ENCODE data around the gene APOBEC3B. TPM values are rescaled to one million over a fixed set of nuclear protein-coding genes. Genes with fewer than 3 reads are reported as not detected.

Gene APOBEC3B
- 10 to 100 TPM; 43.9 to 44.3 TPM for total RNA-seq

DNA sequence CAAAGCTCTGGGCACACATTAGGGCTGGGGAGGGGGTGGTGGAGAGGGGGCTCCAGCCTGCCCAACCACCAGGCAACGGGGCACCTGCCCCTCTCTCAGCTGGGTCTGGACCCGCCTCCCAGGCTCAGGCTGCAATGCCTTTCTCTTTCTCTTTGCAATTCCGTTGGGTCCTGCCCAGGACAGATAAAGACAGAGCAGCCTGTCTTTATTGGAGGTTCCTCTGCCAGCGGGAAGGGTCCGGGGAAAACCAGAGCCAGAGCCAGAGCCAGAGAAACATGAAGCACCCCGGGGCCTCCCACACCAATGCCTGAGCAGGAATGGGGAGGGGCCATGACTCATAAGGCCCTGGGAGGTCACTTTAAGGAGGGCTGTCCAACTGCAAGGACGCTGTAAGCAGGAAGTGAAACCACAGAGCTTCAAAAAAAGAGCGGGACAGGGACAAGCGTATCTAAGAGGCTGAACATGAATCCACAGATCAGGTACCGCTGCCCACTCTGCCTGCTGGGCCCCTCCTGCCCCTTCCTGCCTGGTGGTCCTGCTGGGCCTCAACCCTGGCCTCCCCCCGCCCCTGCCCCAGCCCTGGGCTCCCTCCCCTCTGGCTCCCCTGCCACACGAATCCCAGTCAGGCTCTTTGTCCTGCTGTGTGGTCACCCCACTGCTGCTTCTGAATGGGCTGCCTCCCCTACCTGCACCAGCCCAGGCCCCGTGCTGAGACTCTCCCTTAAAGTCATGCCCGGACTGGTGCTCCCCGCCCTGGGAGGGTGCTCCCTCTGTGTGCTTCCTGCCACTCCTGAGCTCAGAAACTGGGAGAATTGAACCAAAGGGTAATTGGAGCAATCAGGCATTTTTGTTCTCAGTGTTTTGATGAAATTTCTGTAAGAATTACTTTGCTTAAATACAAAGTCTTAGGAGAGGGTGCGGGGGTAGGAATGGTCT lies at the start of gene APOBEC3B:
APOBEC3B (plus strand) TSS at position 356 of the 936 bp plus-strand sequence; CDS start at position 463, 107 bp downstream.
- intact Hi-C loops (cut with micrococcal nuclease), result loop anchor here (1.0 to 10.0 kb wide), 2 partner anchors 28 to 227 kb away; partner anchors contain the start of gene SUN2
- Mint-ChIP-seq H3K27ac (peak within 1 kb of the TSS; percentile 83), H3K9me3 (peaks cover 15% of the 10 kb centered on the region), H3K27me3 (no peaks in the 10 kb centered on the region), H3K4me3 (peak within 1 kb of the TSS; percentile 64), H3K36me3 (peaks cover 16% of the 10 kb centered on the region), H3K4me1 (ENCODE audit: low read depth) (peaks cover 55% of the 10 kb centered on the region)
- ChIA-PET CTCF (interaction anchor here (0.6 to 2.3 kb wide), 3 partner anchors 21 to 112 kb away, joined by 3 to 8 read pairs (median 5); no protein-coding TSS in a partner anchor), POLR2A (interaction anchor here (1.1 kb wide), 1 partner anchor 41 kb away, joined by 4 read pairs; no protein-coding TSS in a partner anchor)
- DNase-seq, result peak; percentile 90

DNA sequence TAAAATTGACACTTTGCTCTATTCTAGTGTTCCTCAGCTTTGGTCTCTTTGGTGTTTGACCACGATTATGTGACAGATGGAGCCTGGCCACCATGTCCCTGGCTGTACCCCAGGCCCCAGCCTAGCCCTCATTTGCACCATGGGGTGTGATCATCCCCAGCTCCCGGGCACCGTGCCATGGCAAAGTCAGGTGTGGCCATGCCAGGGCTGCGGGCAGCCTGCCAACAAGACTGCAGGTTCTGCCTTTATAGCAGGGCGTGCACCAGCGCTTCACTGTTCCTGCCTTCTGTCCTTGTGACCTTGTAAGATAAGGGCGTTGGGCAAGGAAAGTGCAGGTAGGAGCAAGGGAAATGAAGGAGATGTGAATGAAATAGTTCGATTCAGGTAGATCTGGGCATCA lies 47.1 kb upstream of the APOBEC3B start:
- peaks cover 19% of the 10 kb centered on the region for H3K27me3 Mint-ChIP-seq
- intact Hi-C loops (cut with micrococcal nuclease), result no loop called here

DNA sequence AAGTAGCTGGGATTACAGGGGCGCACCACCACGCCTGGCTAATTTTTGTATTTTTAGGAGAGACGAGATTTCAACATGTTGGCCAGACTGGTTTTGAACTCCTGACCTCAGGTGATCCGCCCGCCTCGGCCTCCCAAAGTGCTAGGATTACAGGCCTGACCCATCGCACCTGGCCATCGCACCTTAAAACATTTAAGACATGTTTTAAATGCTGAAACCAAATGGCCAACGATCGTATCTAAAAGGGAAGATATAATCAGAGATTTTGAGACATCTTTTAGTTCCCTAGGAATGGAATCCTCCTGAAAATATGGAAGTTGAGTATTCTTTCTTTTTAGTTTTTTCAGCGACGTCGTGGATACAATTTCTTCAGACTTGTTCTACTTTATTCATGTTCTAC lies 46.5 kb upstream of the APOBEC3B start:
- H3K27ac Mint-ChIP-seq, result no peak overlapping the region
- H3K36me3 Mint-ChIP-seq, result no peaks in the 10 kb centered on the region
- CTCF ChIA-PET, result interaction anchor here (1.0 to 1.1 kb wide), 2 partner anchors 8 to 66 kb away, joined by 4 to 6 read pairs; no protein-coding TSS in a partner anchor
- H3K4me1 Mint-ChIP-seq (ENCODE audit: low read depth), result peaks cover 4% of the 10 kb centered on the region
- peaks cover 19% of the 10 kb centered on the region for H3K27me3 Mint-ChIP-seq
- no peaks in the 10 kb centered on the region for H3K9me3 Mint-ChIP-seq
- DNase-seq, result no peak
- POLR2A ChIA-PET, result no interaction called here
- no peak overlapping the region for H3K4me3 Mint-ChIP-seq
- intact Hi-C loops (cut with micrococcal nuclease), result no loop called here

More for the DNA sequence above, 47.1 kb upstream of the APOBEC3B start:
- Mint-ChIP-seq H3K36me3 (no peaks in the 10 kb centered on the region), H3K9me3 (no peaks in the 10 kb centered on the region), H3K4me3 (no peak overlapping the region), H3K27ac (no peak overlapping the region), H3K4me1 (ENCODE audit: low read depth) (peaks cover 2% of the 10 kb centered on the region)
- DNase-seq, result no peak
- CTCF ChIA-PET, result interaction anchor here (0.9 kb wide), 1 partner anchor 57 kb away, joined by 4 read pairs; no protein-coding TSS in a partner anchor
- POLR2A ChIA-PET, result no interaction called here

DNA sequence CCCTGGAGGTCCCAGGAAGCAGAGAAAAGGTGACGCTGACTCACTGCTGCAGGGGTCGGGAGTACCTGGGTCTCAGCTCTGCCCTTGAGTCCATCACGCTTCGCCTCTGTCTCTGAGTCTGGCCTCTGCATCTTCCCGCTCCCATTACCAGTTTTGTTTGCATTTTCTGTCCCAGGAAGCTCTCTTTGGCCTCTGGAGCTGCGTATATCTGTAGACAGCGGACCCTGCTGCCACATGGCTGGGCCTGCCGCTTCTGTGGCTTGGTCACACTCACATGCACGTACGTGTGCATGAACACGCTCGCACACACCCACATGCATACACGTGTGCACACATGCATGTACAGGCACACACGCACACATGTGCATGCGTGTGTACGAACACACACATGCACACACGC lies 45.6 kb upstream of the APOBEC3B start:
- CTCF ChIA-PET, result interaction anchor here (1.0 to 1.1 kb wide), 2 partner anchors 9 to 67 kb away, joined by 4 to 6 read pairs; no protein-coding TSS in a partner anchor
- no peak for DNase-seq

DNA sequence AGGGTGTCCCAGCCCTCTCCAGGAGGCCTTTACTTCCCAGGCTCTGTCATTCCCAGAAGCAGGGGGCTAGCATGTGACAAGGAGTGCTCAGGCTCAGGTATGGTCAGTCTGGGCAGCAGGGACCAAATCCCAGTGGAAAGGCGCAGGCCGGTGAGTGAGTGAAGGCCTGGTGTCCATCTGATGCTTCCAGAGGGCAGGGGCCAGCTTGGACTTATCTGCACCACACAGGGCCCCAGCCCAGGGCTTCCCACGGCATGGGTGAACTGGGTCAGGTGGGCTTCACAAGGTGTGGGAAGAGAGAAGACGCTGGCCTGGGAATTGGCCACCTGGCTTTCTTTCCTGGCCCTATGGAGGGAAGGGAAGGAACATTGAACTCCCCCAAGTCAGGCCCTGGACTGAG lies 45.1 kb upstream of the APOBEC3B start:
- DNase-seq, result no peak
- no peaks in the 10 kb centered on the region for H3K9me3 Mint-ChIP-seq
- H3K27me3 Mint-ChIP-seq, result peaks cover 19% of the 10 kb centered on the region
- no peak overlapping the region for H3K27ac Mint-ChIP-seq
- peaks cover 18% of the 10 kb centered on the region for H3K4me1 Mint-ChIP-seq (ENCODE audit: low read depth)
- no peak overlapping the region for H3K4me3 Mint-ChIP-seq
- no peaks in the 10 kb centered on the region for H3K36me3 Mint-ChIP-seq
- intact Hi-C loops (cut with micrococcal nuclease), result no loop called here
- POLR2A ChIA-PET, result no interaction called here
- CTCF ChIA-PET, result no interaction called here

More for the DNA sequence above, 45.6 kb upstream of the APOBEC3B start:
- Mint-ChIP-seq H3K27me3 (peaks cover 19% of the 10 kb centered on the region), H3K9me3 (no peaks in the 10 kb centered on the region), H3K36me3 (no peaks in the 10 kb centered on the region), H3K27ac (no peak overlapping the region), H3K4me1 (ENCODE audit: low read depth) (peaks cover 14% of the 10 kb centered on the region), H3K4me3 (no peak overlapping the region)
- POLR2A ChIA-PET, result no interaction called here
- intact Hi-C loops (cut with micrococcal nuclease), result no loop called here

DNA sequence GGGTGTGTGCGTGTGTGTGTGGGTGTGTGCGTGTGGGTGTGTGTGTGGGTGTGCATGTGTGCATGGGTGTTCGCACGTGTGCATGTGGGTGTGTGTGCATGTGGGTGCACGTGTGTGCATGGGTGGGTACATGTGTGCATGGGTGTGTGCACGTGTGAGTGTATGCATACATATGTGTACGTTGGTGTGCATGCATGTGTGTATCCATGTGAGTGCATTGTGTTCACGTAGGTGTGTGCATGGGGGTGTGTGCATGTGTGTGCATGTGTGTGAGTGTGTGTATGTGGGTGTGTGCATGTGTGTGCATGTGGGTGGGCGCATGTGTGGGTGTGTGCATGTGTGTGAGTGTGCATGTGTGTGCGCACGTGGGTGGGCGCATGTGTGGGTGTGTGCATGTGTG lies 44.6 kb upstream of the APOBEC3B start:
- DNase-seq, result no peak
- Mint-ChIP-seq H3K4me1 (ENCODE audit: low read depth) (peaks cover 23% of the 10 kb centered on the region), H3K27ac (no peak overlapping the region), H3K4me3 (no peak overlapping the region), H3K27me3 (peaks cover 19% of the 10 kb centered on the region), H3K36me3 (no peaks in the 10 kb centered on the region), H3K9me3 (no peaks in the 10 kb centered on the region)
- ChIA-PET POLR2A (no interaction called here), CTCF (no interaction called here)
- intact Hi-C loops (cut with micrococcal nuclease), result no loop called here

DNA sequence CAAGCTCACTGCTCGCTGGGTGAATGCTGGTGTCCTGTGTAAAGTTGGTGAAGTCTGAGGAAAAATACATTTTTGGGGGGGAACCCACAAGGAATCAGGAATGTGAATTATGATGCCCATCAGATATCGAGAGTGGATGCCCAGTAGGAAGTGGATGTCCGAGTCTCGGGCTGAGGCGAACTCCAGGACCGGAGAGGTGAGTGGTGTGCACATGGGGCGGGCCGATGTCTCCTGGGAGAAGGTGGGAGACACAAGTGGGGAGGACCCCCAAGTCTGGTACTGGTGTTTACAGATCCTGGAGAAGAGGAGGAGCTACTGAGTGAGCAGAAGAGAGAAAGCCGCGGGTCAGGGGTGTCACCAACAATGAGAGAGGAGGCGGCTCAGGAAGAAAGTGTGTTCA lies 43.9 kb upstream of the APOBEC3B start:
- DNase-seq, result no peak
- intact Hi-C loops (cut with micrococcal nuclease), result no loop called here
- POLR2A ChIA-PET, result no interaction called here
- peaks cover 29% of the 10 kb centered on the region for H3K4me1 Mint-ChIP-seq (ENCODE audit: low read depth)
- H3K9me3 Mint-ChIP-seq, result no peaks in the 10 kb centered on the region
- CTCF ChIA-PET, result no interaction called here
- H3K36me3 Mint-ChIP-seq, result no peaks in the 10 kb centered on the region
- H3K27me3 Mint-ChIP-seq, result peaks cover 22% of the 10 kb centered on the region
- no peak overlapping the region for H3K4me3 Mint-ChIP-seq
- H3K27ac Mint-ChIP-seq, result no peak overlapping the region

DNA sequence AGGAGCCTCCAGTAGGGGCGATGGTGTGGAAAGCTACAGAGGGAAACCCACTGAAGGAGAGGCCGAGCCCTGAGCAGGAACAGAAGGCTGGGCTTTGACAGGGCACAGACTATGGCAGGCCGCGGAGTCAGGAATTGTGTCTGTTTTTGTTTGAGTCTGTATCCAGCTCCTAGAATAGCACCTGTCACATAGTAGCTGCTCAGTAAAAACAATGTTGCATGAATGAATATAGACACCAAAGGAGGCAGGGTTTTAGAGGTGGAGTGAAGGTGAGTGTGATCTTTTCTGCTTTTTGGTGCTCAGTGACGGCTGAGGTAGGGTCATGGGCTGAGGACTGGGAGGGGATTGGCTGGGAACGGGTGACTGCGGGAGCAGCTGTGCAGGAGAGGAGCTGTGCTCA lies 43.2 kb upstream of the APOBEC3B start:
- Mint-ChIP-seq H3K9me3 (no peaks in the 10 kb centered on the region), H3K4me1 (ENCODE audit: low read depth) (peaks cover 34% of the 10 kb centered on the region), H3K36me3 (no peaks in the 10 kb centered on the region), H3K4me3 (no peak overlapping the region), H3K27me3 (peaks cover 25% of the 10 kb centered on the region), H3K27ac (no peak overlapping the region)
- intact Hi-C loops (cut with micrococcal nuclease), result no loop called here
- ChIA-PET POLR2A (no interaction called here), CTCF (interaction anchor here (1.5 to 1.7 kb wide), 2 partner anchors 64 to 69 kb away, joined by 6 to 8 read pairs; no protein-coding TSS in a partner anchor)
- no peak for DNase-seq

DNA sequence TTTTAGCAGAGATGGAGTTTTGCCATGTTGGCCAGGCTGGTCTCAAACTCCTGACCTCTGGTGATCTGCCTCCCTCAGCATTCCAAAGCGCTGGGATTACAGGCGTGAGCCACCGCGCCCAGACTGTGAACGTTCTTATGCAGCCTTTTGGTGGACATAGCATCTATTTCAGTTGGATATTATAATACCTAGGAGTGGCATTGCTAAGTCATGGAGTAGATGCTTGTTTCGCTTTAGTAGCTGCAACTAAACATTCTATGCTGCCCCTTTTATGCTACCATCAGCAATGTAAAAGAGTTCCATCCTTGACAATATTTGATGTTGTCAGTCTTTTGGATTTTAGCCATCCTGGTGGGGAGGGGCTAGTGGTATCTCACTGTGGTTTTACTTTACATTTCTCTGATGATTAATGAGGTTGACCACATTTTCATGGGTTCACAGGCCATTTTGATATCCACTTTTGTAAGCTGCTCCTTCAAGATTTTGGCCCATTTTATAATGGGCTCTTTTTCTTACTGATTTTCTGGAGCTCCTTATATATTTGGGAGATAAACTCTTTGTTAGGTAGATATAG lies 41.2 kb upstream of the APOBEC3B start:
- no peaks in the 10 kb centered on the region for H3K36me3 Mint-ChIP-seq
- ChIA-PET POLR2A (interaction anchor here (0.8 to 2.9 kb wide), 14 partner anchors 11 to 177 kb away, joined by 3 to 29 read pairs (median 4); partner anchors contain the start of genes APOBEC3B and CBX6), CTCF (interaction anchor here (0.9 to 3.7 kb wide), 11 partner anchors 11 to 174 kb away, joined by 3 to 29 read pairs (median 4); partner anchors contain the start of gene CBX6)
- H3K4me3 Mint-ChIP-seq, result peak overlapping the region; percentile 45
- H3K27ac Mint-ChIP-seq, result peak overlapping the region; percentile 80
- no peaks in the 10 kb centered on the region for H3K9me3 Mint-ChIP-seq
- intact Hi-C loops (cut with micrococcal nuclease), result loop anchor here (1.0 to 10.0 kb wide), 7 partner anchors 13 to 184 kb away; partner anchors contain the start of genes APOBEC3H and SUN2
- peaks cover 27% of the 10 kb centered on the region for H3K27me3 Mint-ChIP-seq
- DNase-seq, result peak; percentile 40
- peaks cover 34% of the 10 kb centered on the region for H3K4me1 Mint-ChIP-seq (ENCODE audit: low read depth)

DNA sequence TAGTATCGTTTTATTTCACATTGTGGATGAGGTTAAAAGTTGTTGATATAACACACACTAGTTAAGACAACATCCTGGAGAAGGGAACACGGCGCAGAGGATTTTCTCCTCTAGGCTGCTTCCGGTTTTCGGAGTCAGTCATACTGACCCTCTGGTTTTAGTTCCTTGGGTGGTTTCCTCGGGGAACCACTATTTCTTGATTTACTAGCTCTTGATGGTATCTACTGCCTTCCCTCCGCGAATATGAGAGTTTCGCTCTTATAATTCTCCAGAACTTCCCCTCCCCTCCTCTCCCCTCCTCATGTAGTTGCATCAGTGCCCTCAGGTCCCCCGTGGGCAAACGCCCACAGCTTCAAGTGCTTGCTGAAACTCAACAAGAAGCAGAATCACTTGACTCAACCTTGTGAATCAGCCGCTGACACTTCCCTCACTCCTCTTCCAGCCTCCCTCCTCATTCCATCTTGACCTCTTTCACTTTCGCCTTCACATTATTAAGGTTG lies 40.6 kb upstream of the APOBEC3B start:
- Mint-ChIP-seq H3K4me3 (peak overlapping the region; percentile 45), H3K27me3 (peaks cover 28% of the 10 kb centered on the region), H3K27ac (peak overlapping the region; percentile 80), H3K4me1 (ENCODE audit: low read depth) (peaks cover 35% of the 10 kb centered on the region), H3K9me3 (no peaks in the 10 kb centered on the region), H3K36me3 (no peaks in the 10 kb centered on the region)
- POLR2A ChIA-PET, result interaction anchor here (0.8 to 2.9 kb wide), 14 partner anchors 10 to 176 kb away, joined by 3 to 29 read pairs (median 4); partner anchors contain the start of genes APOBEC3B and CBX6
- intact Hi-C loops (cut with micrococcal nuclease), result loop anchor here (1.0 to 10.0 kb wide), 7 partner anchors 13 to 184 kb away; partner anchors contain the start of genes APOBEC3H and SUN2
- CTCF ChIA-PET, result interaction anchor here (0.6 to 3.7 kb wide), 12 partner anchors 10 to 174 kb away, joined by 3 to 29 read pairs (median 4); partner anchors contain the start of gene CBX6
- peak; percentile 89 for DNase-seq

DNA sequence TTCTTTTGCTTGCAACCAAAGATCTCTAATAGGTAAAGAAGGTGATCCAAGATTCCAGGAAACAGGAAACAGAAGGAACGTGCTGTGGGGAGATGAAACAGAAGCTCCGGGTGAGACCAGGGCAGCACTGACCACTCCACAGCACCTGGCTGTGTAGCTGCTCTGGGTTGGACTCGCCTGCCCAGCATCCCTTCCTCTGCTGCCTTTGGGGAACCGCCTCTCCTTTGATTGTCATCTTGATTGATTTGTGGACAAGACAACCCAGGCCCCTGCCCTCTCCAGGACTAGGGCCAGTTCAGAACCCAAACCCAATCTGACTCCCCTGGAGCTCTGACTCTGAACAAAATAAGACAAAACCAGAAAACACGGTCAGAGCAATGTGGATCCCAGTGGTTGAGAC lies 39.4 kb upstream of the APOBEC3B start:
- ChIA-PET CTCF (interaction anchor here (1.0 to 3.7 kb wide), 5 partner anchors 15 to 173 kb away, joined by 3 to 29 read pairs (median 4); no protein-coding TSS in a partner anchor), POLR2A (interaction anchor here (0.8 to 2.9 kb wide), 2 partner anchors 11 to 173 kb away, joined by 3 to 27 read pairs; no protein-coding TSS in a partner anchor)
- Mint-ChIP-seq H3K27me3 (peaks cover 32% of the 10 kb centered on the region), H3K9me3 (no peaks in the 10 kb centered on the region), H3K4me1 (ENCODE audit: low read depth) (peaks cover 46% of the 10 kb centered on the region), H3K27ac (peak overlapping the region; percentile 24), H3K4me3 (peak overlapping the region; percentile 4), H3K36me3 (no peaks in the 10 kb centered on the region)
- DNase-seq, result no peak
- intact Hi-C loops (cut with micrococcal nuclease), result loop anchor here (5.0 to 10.0 kb wide), 2 partner anchors 152 to 185 kb away; partner anchors contain the start of genes APOBEC3H and SUN2
